Smooth muscle cell (in vitro differentiated cells): ENCODE data around the gene YPEL3. TPM values are rescaled to one million over a fixed set of nuclear protein-coding genes. Genes with fewer than 3 reads are reported as not detected.
A peak's percentile ranks its signal among the peaks of the same experiment; 100 is the strongest.

ENCODE experiments used
- DNase-seq: peaks from one replicate; lab custom pipeline; 2025; ENCODE audit not compliant: unreplicated experiment; lab: John Stamatoyannopoulos, UW
- H2AFZ ChIP-seq: fragments of 200-600 bp; sonication (generic); 2 replicates; pipeline ENCODE4 v1.6.0; 2016; ENCODE audit warnings: antibody characterized with exemption, low read depth, mild to moderate bottlenecking
- H3F3A ChIP-seq: fragments of 200-600 bp; sonication (generic); 2 replicates; pipeline ENCODE4 v1.6.0; 2017; ENCODE audit warnings: antibody characterized with exemption, low read depth
- H3K27ac ChIP-seq: fragments of 200-600 bp; sonication (generic); 2 replicates; pipeline ENCODE4 v1.5.1; 2016; ENCODE audit warnings: low read depth, mild to moderate bottlenecking
- H3K27me3 ChIP-seq: fragments of 200-600 bp; sonication (generic); 2 replicates; pipeline ENCODE4 v1.6.1; 2016; ENCODE audit warnings: low read depth, mild to moderate bottlenecking
- H3K36me3 ChIP-seq: fragments of 200-600 bp; sonication (generic); 2 replicates; pipeline ENCODE4 v1.5.1; 2016; ENCODE audit warnings: low read depth
- H3K4me1 ChIP-seq: fragments of 200-600 bp; sonication (generic); 2 replicates; pipeline ENCODE4 v1.5.1; 2016; ENCODE audit warnings: low read depth
- H3K4me2 ChIP-seq: fragments of 200-600 bp; sonication (generic); 2 replicates; pipeline ENCODE4 v1.6.0; 2016; ENCODE audit warnings: mild to moderate bottlenecking
- H3K4me3 ChIP-seq: fragments of 200-600 bp; sonication (generic); 2 replicates; pipeline ENCODE4 v1.5.1; 2016; ENCODE audit warnings: mild to moderate bottlenecking
- H3K79me2 ChIP-seq: fragments of 200-600 bp; sonication (generic); 2 replicates; pipeline ENCODE4 v1.6.0; 2016; ENCODE audit warnings: low read depth, mild to moderate bottlenecking
- H3K9ac ChIP-seq: fragments of 200-600 bp; sonication (generic); 2 replicates; pipeline ENCODE4 v1.6.0; 2016; ENCODE audit warnings: low read depth
- H3K9me3 ChIP-seq: fragments of 200-600 bp; sonication (generic); replicated peaks from 2 replicates; pipeline ENCODE4 v1.5.1; 2016; ENCODE audit warnings: low read depth
- H4K20me1 ChIP-seq: fragments of 200-600 bp; sonication (generic); 2 replicates; pipeline ENCODE4 v1.6.0; 2016; ENCODE audit warnings: low read depth
- CTCF ChIP-seq: fragments of 200-600 bp; sonication (generic); IDR thresholded peaks from 2 replicates; pipeline ENCODE4 v1.5.1; 2017; ENCODE audit warnings: borderline replicate concordance, mild to moderate bottlenecking, antibody characterized with exemption; ENCODE audit not compliant: insufficient read depth, poor library complexity, severe bottlenecking
- WGBS: methylation state at CpG from one replicate; pipeline ENCODE4 v1.1.7; 2016; ENCODE audit warnings: low lambda C conversion rate; 5-methylcytosine and 5-hydroxymethylcytosine counted together
- polyA plus RNA-seq: library from polyadenylated mRNA; unstranded; fragments of >200 nt; fragmentation: Nextera tagmentation; extraction: Ambion mirVana; gene quantifications from 2 replicates; pipeline ENCODE4 v1.2.1, GENCODE V29; 2016
- total RNA-seq: library from RNA; depleted of rRNA; stranded (reverse); fragments of >200 nt; gene quantifications from 2 replicates; pipeline ENCODE4 v1.2.3, GENCODE V29; 2014

YPEL3 gene
- total and polyA plus RNA-seq, 2 experiments from 2014 or later: 37.5 to 65.9 TPM

- peaks cover 56% of the 10 kb centered on the region for H3K79me2 ChIP-seq
- H3K36me3 ChIP-seq: no peaks in the 10 kb centered on the region
- H4K20me1 ChIP-seq: peaks cover 51% of the 10 kb centered on the region
- H3K27me3 ChIP-seq: no peaks in the 10 kb centered on the region
- 4% methylated on average over 55 of the region's 67 CpGs for WGBS
- no peak within 1 kb of the TSS for H2AFZ ChIP-seq
- H3F3A ChIP-seq: peaks cover 27% of the 10 kb centered on the region
- no peak for TF ChIP-seq CTCF
- H3K4me1 ChIP-seq: peaks cover 11% of the 10 kb centered on the region
- peak; percentile 58 for DNase-seq
- peak within 1 kb of the TSS; percentile 97 for H3K9ac ChIP-seq
- peak within 1 kb of the TSS; percentile 83 for H3K4me3 ChIP-seq
- peak within 1 kb of the TSS; percentile 98 for H3K4me2 ChIP-seq
- H3K27ac ChIP-seq: peak within 1 kb of the TSS; percentile 75
- no peaks in the 10 kb centered on the region for H3K9me3 ChIP-seq
Observed at GRCh38 chr16:30075503-30076275, 20.3 kb downstream of the YPEL3 start, which contains the start of gene PPP4C. Gene PPP4C, plus strand, starts transcription at chr16:30075994. Its CDS starts 384 bp downstream, at chr16:30076378.

GRCh38 chr16:30070490-30070889 lies 25.5 kb downstream of the YPEL3 start:
- Histone ChIP-seq H3K4me3 (no peak overlapping the region), H4K20me1 (peaks cover 69% of the 10 kb centered on the region), H3K9ac (no peak overlapping the region), H3K4me2 (peak overlapping the region; percentile 98), H2AFZ (no peak overlapping the region), H3K9me3 (no peaks in the 10 kb centered on the region), H3K27ac (peak overlapping the region; percentile 45), H3K27me3 (no peaks in the 10 kb centered on the region), H3K79me2 (peaks cover 64% of the 10 kb centered on the region), H3K36me3 (no peaks in the 10 kb centered on the region), H3F3A (peaks cover 61% of the 10 kb centered on the region), H3K4me1 (peaks cover 18% of the 10 kb centered on the region)
- no peak for TF ChIP-seq CTCF
- DNase-seq: no peak

GRCh38 chr16:30069611-30070462 lies 26.2 kb downstream of the YPEL3 start:
- H3K4me1 ChIP-seq: peaks cover 18% of the 10 kb centered on the region
- peaks cover 57% of the 10 kb centered on the region for H3F3A ChIP-seq
- WGBS: 96% methylated on average over 29 of the region's 31 CpGs
- H3K4me3 ChIP-seq: no peak overlapping the region
- H3K9ac ChIP-seq: no peak overlapping the region
- H3K36me3 ChIP-seq: no peaks in the 10 kb centered on the region
- no peak overlapping the region for H2AFZ ChIP-seq
- H3K9me3 ChIP-seq: no peaks in the 10 kb centered on the region
- TF ChIP-seq CTCF: no peak
- no peak for DNase-seq
- peak overlapping the region; percentile 45 for H3K27ac ChIP-seq
- peaks cover 64% of the 10 kb centered on the region for H3K79me2 ChIP-seq
- no peaks in the 10 kb centered on the region for H3K27me3 ChIP-seq
- H3K4me2 ChIP-seq: peak overlapping the region; percentile 98
- peaks cover 69% of the 10 kb centered on the region for H4K20me1 ChIP-seq
